ENCODE measurements around the gene IL16.
"Not testable (repeated sequence)": the region's sequence is repeated elsewhere in the genome, so short reads cannot be mapped to it uniquely, and the experiment has no call there.

IL16 gene

DNA sequence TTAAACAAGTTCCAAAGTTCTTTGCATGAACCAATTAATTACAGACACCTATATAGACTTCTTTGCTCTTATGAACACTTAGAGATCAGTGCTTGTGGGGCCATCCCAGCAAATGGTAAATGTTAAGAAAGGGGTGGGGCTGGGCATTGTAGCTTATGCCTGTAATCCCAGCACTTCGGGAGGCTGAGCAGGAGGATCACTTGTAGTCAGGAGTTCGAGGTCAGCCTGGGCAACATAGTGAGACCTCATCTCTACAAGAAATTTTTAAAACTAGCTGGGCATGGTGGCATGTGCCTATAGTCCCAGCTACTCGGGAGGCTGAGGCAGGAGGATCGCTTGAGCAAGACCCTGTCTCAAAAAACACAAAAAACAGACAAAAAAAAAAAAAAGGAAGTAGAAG lies 146.7 kb downstream of the IL16 start:
- DNase-seq: no peak

DNA sequence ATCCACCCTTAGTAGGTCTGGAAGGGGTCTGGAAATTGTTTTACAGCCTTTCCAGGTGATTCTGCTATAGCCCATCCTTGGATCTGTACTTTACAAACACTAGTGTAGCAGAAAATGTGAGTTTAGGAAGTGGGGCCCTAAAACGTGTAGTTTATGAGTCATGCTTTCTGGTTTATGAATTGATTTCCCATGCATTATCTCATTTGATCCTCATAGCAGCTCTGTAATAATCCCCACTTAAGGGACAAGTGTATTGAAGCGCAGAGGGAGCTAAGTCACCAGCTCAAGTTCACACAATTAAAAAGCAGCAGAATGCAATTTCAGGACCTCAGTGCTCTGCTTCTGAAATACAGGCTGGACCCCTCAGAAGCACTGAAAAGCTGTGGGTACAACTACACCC lies 149.9 kb downstream of the IL16 start:
- DNase-seq: no peak

DNA sequence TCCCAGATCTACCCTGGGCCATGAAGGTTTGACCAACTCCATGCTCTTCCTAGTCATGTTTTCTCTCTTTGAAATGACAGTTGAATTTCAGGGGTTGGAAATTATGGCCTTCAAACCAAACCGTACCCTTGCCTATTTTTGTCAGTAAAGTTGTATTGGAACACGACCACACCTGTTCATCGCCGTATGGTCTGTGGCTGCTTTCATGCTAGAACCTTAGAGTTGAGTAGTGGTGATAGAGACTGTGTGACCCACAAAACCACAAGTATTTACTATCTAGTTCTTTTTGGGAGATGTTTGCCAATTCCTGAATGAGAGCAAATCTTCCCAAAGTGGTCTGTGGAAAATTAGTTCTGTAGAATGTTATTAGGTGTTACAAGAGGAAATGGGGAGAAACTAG lies 151.2 kb downstream of the IL16 start:
- no peak for DNase-seq

- not testable (repeated sequence) for DNase-seq
Measured at GRCh38 chr15:81348691-81349090, 152.0 kb downstream of the IL16 start.

DNA sequence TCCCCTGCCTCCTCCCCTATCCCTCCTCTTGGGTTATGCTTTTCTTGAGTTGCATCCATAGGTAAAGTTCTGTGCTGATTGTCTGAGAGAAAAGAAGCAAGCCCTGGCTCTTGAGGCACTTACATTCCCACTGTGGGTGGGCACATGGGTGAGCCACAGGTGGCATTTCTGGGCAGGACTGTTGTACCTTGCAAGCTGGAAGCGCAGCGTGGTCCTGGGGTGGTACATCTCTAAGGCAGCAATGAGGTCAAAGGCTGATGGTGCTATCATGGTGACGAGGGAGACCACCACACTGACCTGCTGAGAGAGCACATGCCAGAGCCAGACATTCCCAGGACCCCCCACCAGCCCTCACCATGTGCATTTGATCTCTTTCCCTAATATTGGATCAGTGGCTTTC lies 152.6 kb downstream of the IL16 start:
- no peak for DNase-seq

GRCh38 chr15:81351651-81352050 lies 155.0 kb downstream of the IL16 start:
- DNase-seq: no peak

GRCh38 chr15:81356252-81356651 lies 159.6 kb downstream of the IL16 start:
- no peak for DNase-seq

- peak; percentile 3 for DNase-seq
Measured at GRCh38 chr15:81357180-81357686, 160.6 kb downstream of the IL16 start.

- no peak for DNase-seq
Measured at GRCh38 chr15:81358248-81358647, 161.6 kb downstream of the IL16 start.

DNA sequence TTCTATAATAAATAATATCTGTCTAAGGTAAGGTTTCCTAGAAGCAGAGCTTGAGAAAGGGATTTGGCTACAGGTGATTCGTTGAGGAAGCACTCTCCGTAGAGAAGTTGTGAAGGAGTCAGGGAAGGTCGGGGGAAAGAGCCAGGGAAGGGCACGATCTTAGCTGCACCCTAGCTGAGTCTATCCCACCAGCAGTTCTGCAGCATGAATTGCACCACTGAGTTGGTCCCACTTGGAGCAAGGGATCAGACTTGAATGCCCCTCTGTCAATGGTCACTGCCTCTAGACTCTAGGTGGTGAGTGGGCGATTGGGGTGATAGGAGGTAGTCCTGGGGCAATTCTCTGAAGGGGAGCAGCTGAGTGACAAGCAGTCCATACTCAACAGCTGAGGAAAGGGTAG lies 163.8 kb downstream of the IL16 start:
- no peak for DNase-seq

GRCh38 chr15:81361891-81362290 lies 165.2 kb downstream of the IL16 start:
- no peak for DNase-seq

DNA sequence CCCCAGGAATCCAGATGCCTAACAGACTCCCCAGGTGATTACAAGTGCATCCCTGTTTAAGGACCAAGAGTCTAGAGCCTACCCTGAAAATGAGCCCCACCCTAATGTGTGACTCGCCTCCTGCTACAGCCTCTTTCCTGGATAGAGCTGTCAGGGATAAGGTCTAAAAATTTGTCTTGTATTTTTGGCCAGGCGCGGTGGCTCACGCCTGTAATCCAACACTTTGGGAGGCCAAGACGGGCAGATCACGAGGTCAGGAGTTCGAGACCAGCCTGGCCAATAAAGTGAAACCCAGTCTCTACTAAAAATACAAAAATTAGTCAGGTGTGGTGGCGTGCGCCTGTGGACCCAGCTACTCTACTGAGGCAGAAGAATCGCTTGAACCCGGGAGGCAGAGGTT lies 166.1 kb downstream of the IL16 start:
- no peak for DNase-seq

GRCh38 chr15:81363276-81363675 lies 166.6 kb downstream of the IL16 start:
- DNase-seq: no peak

Data from activated CD4-positive, alpha-beta T cell treated with anti-CD3 and anti-CD28 coated beads, Interleukin-2, Interleukin-6, amounts not matched to agents 100 ng/mL and 50 ng/mL, durations not matched to agents 16 hours and 8 hours (primary cell).